Endothelial cell (in vitro differentiated cells): ENCODE measurements around the gene PNKP. TPM values are rescaled to one million over a fixed set of nuclear protein-coding genes. Genes with fewer than 3 reads are reported as not detected.

ENCODE experiments used
- DNase-seq: peaks from one replicate; pipeline ENCODE4 v3.0.0; 2021; ENCODE audit warnings: low spot score
- H3K27ac Mint-ChIP-seq: one replicate; pipeline ENCODE4 v1.8.0; 2021; ENCODE audit warnings: mixed read lengths, inconsistent platforms; ENCODE audit not compliant: unreplicated experiment
- H3K27me3 Mint-ChIP-seq: one replicate; pipeline ENCODE4 v1.8.0; 2021; ENCODE audit warnings: mild to moderate bottlenecking, moderate library complexity, mixed read lengths, inconsistent platforms; ENCODE audit not compliant: unreplicated experiment
- H3K36me3 Mint-ChIP-seq: one replicate; pipeline ENCODE4 v1.8.0; 2021; ENCODE audit warnings: mild to moderate bottlenecking, low read depth, mixed read lengths, inconsistent platforms; ENCODE audit not compliant: unreplicated experiment
- H3K4me1 Mint-ChIP-seq: one replicate; pipeline ENCODE4 v1.8.0; 2021; ENCODE audit warnings: mild to moderate bottlenecking, mixed read lengths, inconsistent platforms; ENCODE audit not compliant: unreplicated experiment
- H3K4me3 Mint-ChIP-seq: one replicate; pipeline ENCODE4 v1.8.0; 2021; ENCODE audit warnings: mild to moderate bottlenecking, mixed read lengths, inconsistent platforms; ENCODE audit not compliant: unreplicated experiment
- H3K9me3 Mint-ChIP-seq: one replicate; pipeline ENCODE4 v1.8.0; 2021; ENCODE audit warnings: mixed read lengths, inconsistent platforms; ENCODE audit not compliant: unreplicated experiment
- total RNA-seq: library from RNA; stranded (reverse); fragmentation: NEBNext Ultra II Directional; extraction: Animal tissue kit (Norgen Biotek cat#: 25700); gene quantifications from one replicate; pipeline ENCODE4 v1.2.1, GENCODE V29; 2021; ENCODE audit not compliant: unreplicated experiment
- TF ChIP-seq, protein P1 (sequence below): fragments of 200-600 bp; sonication (generic); IDR thresholded peaks from one replicate; pipeline ENCODE4 v1.5.0; 2021; ENCODE audit warnings: antibody characterized with exemption; ENCODE audit not compliant: unreplicated experiment

Gene PNKP
- total RNA-seq, 1 donor from 2014 or later = 96.0 TPM

DNA sequence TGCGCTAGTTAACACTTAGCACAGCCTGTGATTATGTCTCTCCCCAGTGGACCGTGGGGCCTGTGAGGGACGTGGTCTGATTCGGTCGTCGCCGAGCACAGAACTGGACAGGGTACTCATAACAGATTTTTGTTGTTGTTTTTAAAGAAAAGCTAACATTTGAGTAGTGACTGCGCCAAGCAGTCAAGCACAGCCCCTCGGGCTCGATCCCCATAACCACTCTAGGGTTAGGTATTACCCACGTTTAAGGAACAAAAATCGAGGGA lies 17.2 kb downstream of the PNKP start:
- H3K4me3 Mint-ChIP-seq = peak overlapping the region; percentile 96
- DNase-seq = no peak
- H3K36me3 Mint-ChIP-seq = peaks cover 25% of the 10 kb centered on the region
- no peaks in the 10 kb centered on the region for H3K9me3 Mint-ChIP-seq
- TF ChIP-seq, protein P1, sequence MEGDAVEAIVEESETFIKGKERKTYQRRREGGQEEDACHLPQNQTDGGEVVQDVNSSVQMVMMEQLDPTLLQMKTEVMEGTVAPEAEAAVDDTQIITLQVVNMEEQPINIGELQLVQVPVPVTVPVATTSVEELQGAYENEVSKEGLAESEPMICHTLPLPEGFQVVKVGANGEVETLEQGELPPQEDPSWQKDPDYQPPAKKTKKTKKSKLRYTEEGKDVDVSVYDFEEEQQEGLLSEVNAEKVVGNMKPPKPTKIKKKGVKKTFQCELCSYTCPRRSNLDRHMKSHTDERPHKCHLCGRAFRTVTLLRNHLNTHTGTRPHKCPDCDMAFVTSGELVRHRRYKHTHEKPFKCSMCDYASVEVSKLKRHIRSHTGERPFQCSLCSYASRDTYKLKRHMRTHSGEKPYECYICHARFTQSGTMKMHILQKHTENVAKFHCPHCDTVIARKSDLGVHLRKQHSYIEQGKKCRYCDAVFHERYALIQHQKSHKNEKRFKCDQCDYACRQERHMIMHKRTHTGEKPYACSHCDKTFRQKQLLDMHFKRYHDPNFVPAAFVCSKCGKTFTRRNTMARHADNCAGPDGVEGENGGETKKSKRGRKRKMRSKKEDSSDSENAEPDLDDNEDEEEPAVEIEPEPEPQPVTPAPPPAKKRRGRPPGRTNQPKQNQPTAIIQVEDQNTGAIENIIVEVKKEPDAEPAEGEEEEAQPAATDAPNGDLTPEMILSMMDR = no peak
- H3K27me3 Mint-ChIP-seq = peaks cover 26% of the 10 kb centered on the region
- peaks cover 25% of the 10 kb centered on the region for H3K4me1 Mint-ChIP-seq
- peak overlapping the region; percentile 95 for H3K27ac Mint-ChIP-seq

DNA sequence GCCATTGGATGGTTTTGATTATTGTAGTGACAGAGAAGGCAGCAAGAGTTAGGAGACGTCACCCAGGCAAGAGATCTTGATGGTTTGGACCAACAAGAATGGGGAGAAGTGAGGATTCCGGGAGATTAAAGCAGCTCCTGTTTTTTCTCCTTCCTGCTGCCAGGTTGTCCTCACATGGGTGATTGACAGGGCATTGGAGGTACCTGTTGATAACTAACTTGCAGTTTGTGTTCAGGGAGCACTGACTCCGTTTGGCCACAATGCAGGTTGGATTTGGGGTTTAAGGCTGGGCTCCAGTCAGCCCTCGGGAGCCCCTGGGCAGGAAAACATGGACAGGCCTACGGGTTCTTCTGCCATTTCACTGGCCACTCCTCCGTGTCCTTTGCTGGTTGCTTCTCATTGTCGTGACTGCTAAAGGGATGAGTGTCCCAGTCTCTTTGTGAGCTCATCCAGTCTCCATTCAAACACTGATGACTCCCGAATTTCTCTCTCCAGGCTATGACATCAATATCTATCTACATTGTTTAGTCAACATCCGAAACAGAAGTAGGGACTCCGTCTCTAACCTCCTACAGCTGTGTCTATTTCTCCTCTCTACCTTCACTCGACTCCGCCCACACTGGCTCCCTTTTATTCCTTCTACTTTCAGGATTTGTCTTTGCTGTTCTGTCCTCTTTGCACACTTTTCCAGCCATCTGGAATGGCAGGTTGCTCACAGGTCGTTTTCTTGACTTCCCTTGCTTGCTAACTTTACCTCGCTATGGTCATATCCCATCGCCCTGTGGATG lies 17.7 kb downstream of the PNKP start:
- Mint-ChIP-seq H3K4me1 (peaks cover 25% of the 10 kb centered on the region), H3K9me3 (no peaks in the 10 kb centered on the region), H3K4me3 (peak overlapping the region; percentile 96), H3K36me3 (peaks cover 25% of the 10 kb centered on the region), H3K27me3 (peaks cover 26% of the 10 kb centered on the region), H3K27ac (peak overlapping the region; percentile 95)
- TF ChIP-seq, protein P1 = no peak
- no peak for DNase-seq

DNA sequence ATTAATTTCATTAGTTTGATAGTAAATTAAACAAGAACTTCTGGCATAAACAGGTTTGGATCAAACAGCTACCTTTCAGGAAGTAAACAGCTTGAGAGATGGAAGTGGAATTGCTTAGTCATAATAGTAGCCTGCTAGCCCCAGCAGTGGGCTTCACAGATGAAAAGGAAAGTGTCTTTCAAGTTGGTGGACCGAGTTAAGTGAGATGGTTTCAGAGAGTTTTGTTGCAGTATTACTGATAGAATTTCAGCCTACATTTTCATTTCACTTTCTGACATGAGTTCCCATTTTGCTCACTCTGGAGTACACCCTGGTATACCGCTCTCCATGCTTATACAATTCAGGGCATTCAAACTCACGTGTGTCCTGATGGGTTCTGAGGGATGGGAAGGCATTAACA lies 18.4 kb downstream of the PNKP start:
- peaks cover 25% of the 10 kb centered on the region for H3K36me3 Mint-ChIP-seq
- peaks cover 25% of the 10 kb centered on the region for H3K4me1 Mint-ChIP-seq
- TF ChIP-seq, protein P1 = no peak
- H3K27ac Mint-ChIP-seq = peak overlapping the region; percentile 70
- no peak for DNase-seq
- no peaks in the 10 kb centered on the region for H3K9me3 Mint-ChIP-seq
- peaks cover 25% of the 10 kb centered on the region for H3K27me3 Mint-ChIP-seq
- H3K4me3 Mint-ChIP-seq = peak overlapping the region; percentile 87

DNA sequence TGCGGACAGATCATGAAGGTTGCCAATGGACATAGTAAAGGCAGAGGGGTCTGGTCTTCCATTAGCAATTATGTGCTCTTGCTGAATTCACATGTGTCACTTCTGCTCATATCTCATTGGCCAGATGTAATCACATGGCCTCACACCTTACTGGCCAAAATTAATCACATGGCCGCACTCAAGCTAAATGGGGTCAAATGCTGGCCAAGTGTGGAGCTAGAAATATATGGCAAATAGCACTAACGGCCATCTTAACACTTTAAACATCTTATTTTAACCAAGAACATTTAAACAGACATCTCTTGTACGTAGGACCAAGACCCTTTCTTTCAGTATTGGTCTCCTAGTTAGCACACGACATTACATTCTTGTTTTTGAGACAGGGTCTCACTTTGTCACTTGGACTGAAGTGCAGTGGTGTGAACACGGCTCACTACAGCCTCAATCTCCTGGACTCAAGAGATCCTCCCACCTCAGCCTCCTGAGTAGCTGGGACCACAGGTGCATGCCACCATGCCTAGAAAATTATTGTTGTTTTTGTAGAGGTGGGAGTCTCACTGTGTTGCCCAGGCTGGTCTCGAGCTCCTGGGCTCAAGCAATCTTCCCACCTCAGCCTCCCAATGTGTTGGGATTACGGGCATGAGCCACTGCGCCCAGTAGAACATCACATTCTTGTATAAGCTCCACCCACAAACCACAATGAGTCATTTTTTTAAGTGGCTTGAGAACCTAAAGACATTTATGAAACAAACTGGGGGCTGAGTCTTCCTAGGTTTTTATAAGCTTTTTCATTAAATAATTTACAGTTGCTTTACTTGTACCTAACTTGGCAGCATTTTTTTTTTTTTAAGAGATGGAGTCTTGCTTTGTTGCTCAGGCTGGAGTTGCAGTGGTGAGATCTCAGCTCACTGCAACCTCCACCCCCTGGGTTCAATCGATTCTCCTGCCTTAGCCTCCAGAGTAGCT lies 19.4 kb downstream of the PNKP start:
- Mint-ChIP-seq H3K27me3 (peaks cover 24% of the 10 kb centered on the region), H3K4me1 (peaks cover 21% of the 10 kb centered on the region), H3K4me3 (peak overlapping the region; percentile 87), H3K27ac (no peak overlapping the region), H3K36me3 (peaks cover 25% of the 10 kb centered on the region), H3K9me3 (no peaks in the 10 kb centered on the region)
- no peak for DNase-seq
- TF ChIP-seq, protein P1 = no peak
